GM12874 (cell line): Measurements from ENCODE around the gene PDCD1LG2.

Source experiments
- CTCF ChIP-seq: IDR thresholded peaks from 2 replicates; pipeline ENCODE4 v1.5.1; 2011; ENCODE audit warnings: low read depth, mild to moderate bottlenecking, control low read depth, low read length, moderate library complexity; ENCODE audit not compliant: insufficient read depth

PDCD1LG2 gene

DNA sequence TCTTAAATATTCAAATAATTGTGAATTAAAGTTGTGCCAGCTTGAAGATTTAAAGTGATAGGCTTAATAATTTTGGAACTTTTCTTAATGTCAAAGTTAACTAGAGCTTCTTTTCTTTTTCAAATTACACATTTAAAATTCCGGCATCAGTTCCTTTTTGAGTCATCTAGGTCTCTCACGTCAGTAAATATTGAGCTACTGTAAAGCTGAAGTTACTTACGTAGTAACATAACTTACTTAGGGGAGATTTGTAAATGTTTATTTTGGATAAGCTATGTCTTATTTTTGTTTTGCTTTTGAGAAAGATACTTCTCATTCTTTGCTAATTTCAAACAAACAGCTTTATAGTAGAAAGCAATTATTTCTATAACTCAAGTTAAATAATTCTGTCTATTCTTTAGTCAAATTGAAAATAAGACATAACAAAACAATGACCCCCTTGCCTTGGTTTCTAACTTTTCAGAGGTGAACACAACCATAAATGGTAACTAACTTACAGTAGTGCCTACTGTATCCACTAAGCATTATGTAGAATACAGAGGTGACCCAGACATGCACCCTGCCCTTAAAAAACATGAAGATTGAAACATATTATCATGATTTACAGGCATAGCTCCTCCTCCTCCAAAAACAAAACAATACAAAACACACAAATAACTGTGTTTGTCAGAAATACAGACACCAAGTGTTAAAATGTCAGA is 30.2 kb upstream of the PDCD1LG2 start:
- TF ChIP-seq CTCF, result no peak

- no peak for TF ChIP-seq CTCF
Observed at GRCh38 chr9:5480919-5481318, 29.4 kb upstream of the PDCD1LG2 start.

DNA sequence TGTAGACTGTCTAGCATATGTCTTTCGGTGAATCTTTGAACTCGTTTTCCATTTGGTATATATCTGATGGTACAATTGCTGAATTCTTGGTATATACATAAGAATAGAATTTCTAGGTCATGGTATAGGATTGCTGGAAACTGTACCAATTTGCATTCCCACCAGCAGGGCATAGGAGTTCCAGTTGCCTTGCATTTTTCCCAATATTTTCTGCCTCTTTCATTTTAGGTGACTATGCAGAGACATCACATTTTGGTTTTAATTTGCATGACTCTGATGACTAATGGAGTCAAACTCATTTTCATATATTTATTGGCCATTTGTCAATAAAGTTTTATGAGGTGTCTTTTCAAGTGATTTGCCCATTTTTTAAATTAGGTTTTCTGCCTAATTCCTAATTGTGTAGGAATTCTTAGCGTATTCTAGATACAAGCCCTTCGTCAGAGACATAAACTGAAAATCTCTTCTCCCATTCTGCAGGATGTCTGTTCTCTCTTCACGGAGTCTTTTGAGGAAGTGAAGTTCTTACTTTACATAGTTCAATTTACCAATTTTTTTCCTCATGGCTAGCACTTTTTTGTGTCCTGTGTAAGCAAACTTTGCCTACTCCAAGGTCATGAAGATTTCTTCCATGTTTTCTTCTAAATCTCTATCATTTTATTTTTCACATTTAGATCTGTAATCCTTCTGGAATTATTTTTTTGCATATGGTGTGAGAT is 28.9 kb upstream of the PDCD1LG2 start:
- no peak for TF ChIP-seq CTCF

DNA sequence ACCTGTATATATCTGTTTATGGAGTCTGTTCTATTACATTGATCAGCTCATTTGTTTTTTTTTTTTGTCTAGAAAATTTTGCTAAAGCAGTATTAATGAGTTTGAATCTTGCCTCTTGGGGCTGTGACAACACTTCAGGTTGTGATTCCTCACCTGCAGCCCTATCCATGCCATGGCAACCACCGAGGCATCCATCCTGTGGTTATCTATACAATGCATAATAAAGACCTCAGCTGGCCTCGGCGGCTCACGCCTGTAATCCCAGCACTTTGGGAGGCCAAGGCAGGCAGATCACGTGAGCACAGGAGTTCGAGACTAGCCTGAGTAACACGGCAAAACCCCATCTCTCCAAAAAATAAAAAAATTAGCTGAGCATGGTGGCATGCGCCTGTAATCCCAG is 28.1 kb upstream of the PDCD1LG2 start:
- TF ChIP-seq CTCF, result no peak

- no peak for TF ChIP-seq CTCF
Observed at GRCh38 chr9:5483306-5483705, 27.0 kb upstream of the PDCD1LG2 start.

DNA sequence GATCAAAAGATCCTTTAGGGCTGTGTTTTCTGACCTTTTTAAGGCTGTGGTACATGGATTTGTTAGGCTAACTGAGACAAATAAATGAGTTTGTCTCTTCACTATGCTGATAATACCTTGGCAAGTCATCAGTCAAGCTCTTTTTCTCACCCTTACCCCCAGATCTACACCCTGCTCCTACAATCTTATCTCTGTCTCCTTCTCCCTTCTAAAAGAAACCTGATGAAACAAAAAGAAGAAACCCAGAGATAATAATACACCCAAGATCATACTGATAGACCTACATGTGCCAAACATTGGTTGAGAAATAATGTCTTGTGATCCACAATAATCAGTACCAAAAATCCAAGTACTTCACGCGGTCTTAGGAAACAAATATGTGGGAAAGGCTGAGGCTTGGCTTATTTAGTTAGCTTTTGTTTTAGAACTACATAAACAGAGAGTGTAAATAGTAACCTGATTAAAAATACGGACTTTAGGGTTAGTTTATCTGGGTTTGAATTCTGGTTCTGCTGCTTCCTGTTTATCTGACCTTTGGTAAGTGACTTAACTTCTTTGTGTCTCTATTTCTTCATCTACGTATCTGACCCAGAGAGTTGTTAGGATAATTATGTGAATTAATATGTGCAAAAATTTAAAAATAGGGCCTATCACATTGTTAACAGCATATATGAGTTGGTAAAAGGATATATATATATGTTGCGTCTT is 24.8 kb upstream of the PDCD1LG2 start:
- no peak for TF ChIP-seq CTCF

DNA sequence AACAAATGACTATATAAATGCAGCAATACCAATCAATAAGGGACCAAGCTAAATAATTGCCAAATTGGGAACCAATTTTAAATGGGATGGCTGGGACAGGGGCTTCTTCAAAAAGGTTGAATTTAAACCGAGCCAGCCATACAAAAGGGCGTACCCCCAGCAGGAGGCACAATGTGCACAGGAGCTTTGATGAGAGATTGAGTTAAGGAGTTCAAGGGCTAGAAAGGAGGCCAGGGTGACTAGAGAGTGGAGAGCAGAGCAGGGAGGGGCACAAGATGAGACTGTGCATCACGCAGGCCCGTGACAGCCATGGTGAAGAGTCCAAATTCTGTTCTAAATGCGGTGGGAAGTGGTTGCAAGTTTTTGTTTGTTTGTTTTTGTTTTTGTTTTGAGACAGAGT is 23.3 kb upstream of the PDCD1LG2 start:
- no peak for TF ChIP-seq CTCF
